HG02938 (cell line): ENCODE measurements around the gene THSD7A.

ENCODE experiments used
- ATAC-seq: cut with Tn5 transposase; IDR thresholded peaks from one replicate; pipeline ENCODE4 v1.9.1; 2021; ENCODE audit warnings: mild to moderate bottlenecking, moderate library complexity; ENCODE audit not compliant: unreplicated experiment

Gene THSD7A

GRCh38 chr7:11591943-11592342 is 240.1 kb downstream of the THSD7A start:
- no peak for ATAC-seq

GRCh38 chr7:11591055-11591633 is 240.9 kb downstream of the THSD7A start:
- no peak for ATAC-seq

- ATAC-seq: no peak
Measured at GRCh38 chr7:11589251-11589650, 242.7 kb downstream of the THSD7A start.

GRCh38 chr7:11587814-11588213 is 244.2 kb downstream of the THSD7A start:
- ATAC-seq: no peak

- no peak for ATAC-seq
Measured at GRCh38 chr7:11587048-11587447, 244.9 kb downstream of the THSD7A start.

- no peak for ATAC-seq
Measured at GRCh38 chr7:11584406-11585031, 247.5 kb downstream of the THSD7A start.

GRCh38 chr7:11579141-11579540 is 252.9 kb downstream of the THSD7A start:
- ATAC-seq: no peak

GRCh38 chr7:11576310-11576709 is 255.7 kb downstream of the THSD7A start:
- no peak for ATAC-seq

- no peak for ATAC-seq
Measured at GRCh38 chr7:11573128-11573750, 258.8 kb downstream of the THSD7A start.

GRCh38 chr7:11570922-11571550 is 261.0 kb downstream of the THSD7A start:
- ATAC-seq: no peak

GRCh38 chr7:11570205-11570604 is 261.8 kb downstream of the THSD7A start:
- ATAC-seq: no peak

GRCh38 chr7:11567571-11567970 is 264.4 kb downstream of the THSD7A start:
- no peak for ATAC-seq

GRCh38 chr7:11557627-11558026 is 274.4 kb downstream of the THSD7A start:
- ATAC-seq: peak; percentile 87

- no peak for ATAC-seq
Measured at GRCh38 chr7:11552676-11553296, 279.2 kb downstream of the THSD7A start.

- ATAC-seq: no peak
Measured at GRCh38 chr7:11551470-11551869, 280.5 kb downstream of the THSD7A start.

- no peak for ATAC-seq
Measured at GRCh38 chr7:11548532-11548931, 283.5 kb downstream of the THSD7A start.

GRCh38 chr7:11541330-11541729 is 290.7 kb downstream of the THSD7A start:
- no peak for ATAC-seq

GRCh38 chr7:11540271-11540761 is 291.7 kb downstream of the THSD7A start:
- ATAC-seq: no peak

GRCh38 chr7:11539853-11540252 is 292.1 kb downstream of the THSD7A start:
- no peak for ATAC-seq

- no peak for ATAC-seq
Measured at GRCh38 chr7:11538751-11539299, 293.2 kb downstream of the THSD7A start.

- no peak for ATAC-seq
Measured at GRCh38 chr7:11533229-11533820, 298.7 kb downstream of the THSD7A start.
